Heart left ventricle (tissue), 13 donors: ENCODE data around the gene LPXN.
A peak's percentile ranks its signal among the peaks of the same experiment; 100 is the strongest.

Experiments
- CTCF ChIP-seq, 12 donors: fragments of 200-600 bp; sonication (generic) in 4 of 12; IDR thresholded peaks; one replicate each; pipeline versions ENCODE4 v1.5.0 to v1.8.0; 2018 to 2022; ENCODE audit warnings: antibody characterized with exemption in 12 of 12, mild to moderate bottlenecking in 5 of 12
- POLR2A ChIP-seq, 2 donors: fragments of 450-650 bp; IDR thresholded peaks; one replicate each; pipeline ENCODE4 v1.6.1; 2017; ENCODE audit warnings: antibody characterized with exemption in 2 of 2, mild to moderate bottlenecking in 2 of 2, moderate library complexity in 2 of 2
- donor health status: ischemic (EF 13 %, LVEDD 7.1; RV severe dilation, severe dysfunction).
- donor health status: DM: no; HTN: yes; CAD: no.
- donor health status: DM: no; HTN: no; CAD: no.
- donor health status: ischemic (EF 25% LVEDD 6.9; RV normal size, moderate dysfunction).
- donor health status: ischemic (EF 25% LVEDD 5.7; RV mildly dilated, moderate dysfunction).
- donor health status: ischemic (EF 35%, LVEDD 5.7; RV mildly dilated, moderate dysfunction).
- donor health status: nonischemic (EF 11% LVEDD 7.7; RV severe dilation, severe dysfunction).
- donor health status: DM: yes; HTN: yes; CAD: no.
- donor health status: PGD.
- donor health status: ischemic (EF 29% LVEDD 5.4; RV normal size, mild dysfunction).
- donor health status: nonischemic (EF 23%, LVEDD 6.1; RV moderate dilation, normal function).

GRCh38 chr11:58576887-58577471, 1.3 kb upstream of the LPXN start:
- TF ChIP-seq CTCF (IDR thresholded peaks at IDR 0.05), result peak in 11 of 12 donors; percentile 34 to 62 (median 45)
- no peak for TF ChIP-seq POLR2A (IDR thresholded peaks at IDR 0.05)
